Rectal smooth muscle tissue (tissue), 1 donor: ENCODE results near the gene DACH1.
"Not testable (repeated sequence)": the region's sequence is repeated elsewhere in the genome, so short reads cannot be mapped to it uniquely, and the experiment has no call there.

ENCODE experiments used
- H3K27ac ChIP-seq: one replicate; pipeline ENCODE4 v1.7.0; 2013; ENCODE audit warnings: low read depth, low read length, inconsistent platforms
- H3K27me3 ChIP-seq: one replicate; pipeline ENCODE4 v1.7.0; 2013; ENCODE audit warnings: low read length; ENCODE audit not compliant: control insufficient read depth, insufficient read depth
- H3K36me3 ChIP-seq: one replicate; pipeline ENCODE4 v1.7.0; 2013; ENCODE audit warnings: low read length; ENCODE audit not compliant: control insufficient read depth, insufficient read depth
- H3K4me1 ChIP-seq: one replicate; pipeline ENCODE4 v1.7.0; 2013; ENCODE audit warnings: low read length; ENCODE audit not compliant: control insufficient read depth, insufficient read depth
- H3K4me3 ChIP-seq: one replicate; pipeline ENCODE4 v1.7.0; 2013; ENCODE audit warnings: low read length
- H3K9ac ChIP-seq: one replicate; pipeline ENCODE4 v1.7.0; 2013; ENCODE audit warnings: low read length

Gene DACH1

GRCh38 chr13:71842003-71842402 is 25.0 kb downstream of the DACH1 start:
- no peak overlapping the region for H3K4me3 ChIP-seq
- H3K27ac ChIP-seq = no peak overlapping the region
- no peaks in the 10 kb centered on the region for H3K36me3 ChIP-seq
- H3K9ac ChIP-seq = no peak overlapping the region
- no peaks in the 10 kb centered on the region for H3K27me3 ChIP-seq
- H3K4me1 ChIP-seq = no peaks in the 10 kb centered on the region

GRCh38 chr13:71838842-71839241 is 28.2 kb downstream of the DACH1 start:
- Histone ChIP-seq H3K4me3 (no peak overlapping the region), H3K27ac (no peak overlapping the region), H3K36me3 (no peaks in the 10 kb centered on the region), H3K27me3 (no peaks in the 10 kb centered on the region), H3K9ac (no peak overlapping the region), H3K4me1 (no peaks in the 10 kb centered on the region)

GRCh38 chr13:71837582-71837981 is 29.4 kb downstream of the DACH1 start:
- H3K27ac ChIP-seq, H3K4me3 ChIP-seq, H3K36me3 ChIP-seq, H3K27me3 ChIP-seq, H3K9ac ChIP-seq, H3K4me1 ChIP-seq: not testable (repeated sequence)

- no peaks in the 10 kb centered on the region for H3K27me3 ChIP-seq
- H3K9ac ChIP-seq = no peak overlapping the region
- no peaks in the 10 kb centered on the region for H3K4me1 ChIP-seq
- no peaks in the 10 kb centered on the region for H3K36me3 ChIP-seq
- no peak overlapping the region for H3K4me3 ChIP-seq
- H3K27ac ChIP-seq = no peak overlapping the region
These were observed 35.3 kb downstream of the DACH1 start for GRCh38 chr13:71831716-71832115.

GRCh38 chr13:71830736-71831135 is 36.3 kb downstream of the DACH1 start:
- Histone ChIP-seq H3K36me3 (no peaks in the 10 kb centered on the region), H3K4me1 (no peaks in the 10 kb centered on the region), H3K27ac (no peak overlapping the region), H3K9ac (no peak overlapping the region), H3K27me3 (no peaks in the 10 kb centered on the region), H3K4me3 (no peak overlapping the region)

- H3K4me1 ChIP-seq = no peaks in the 10 kb centered on the region
- no peak overlapping the region for H3K4me3 ChIP-seq
- no peaks in the 10 kb centered on the region for H3K36me3 ChIP-seq
- no peak overlapping the region for H3K9ac ChIP-seq
- no peaks in the 10 kb centered on the region for H3K27me3 ChIP-seq
- no peak overlapping the region for H3K27ac ChIP-seq
These were observed 36.7 kb downstream of the DACH1 start for GRCh38 chr13:71830323-71830722.

- Histone ChIP-seq H3K27ac (no peak overlapping the region), H3K9ac (no peak overlapping the region), H3K27me3 (no peaks in the 10 kb centered on the region), H3K36me3 (no peaks in the 10 kb centered on the region), H3K4me3 (no peak overlapping the region), H3K4me1 (no peaks in the 10 kb centered on the region)
These were observed 37.5 kb downstream of the DACH1 start for GRCh38 chr13:71829547-71829946.

GRCh38 chr13:71828564-71828963 is 38.4 kb downstream of the DACH1 start:
- Histone ChIP-seq H3K9ac (no peak overlapping the region), H3K36me3 (no peaks in the 10 kb centered on the region), H3K4me1 (no peaks in the 10 kb centered on the region), H3K27ac (no peak overlapping the region), H3K27me3 (no peaks in the 10 kb centered on the region), H3K4me3 (no peak overlapping the region)

GRCh38 chr13:71828117-71828516 is 38.9 kb downstream of the DACH1 start:
- no peaks in the 10 kb centered on the region for H3K36me3 ChIP-seq
- H3K27me3 ChIP-seq = no peaks in the 10 kb centered on the region
- no peak overlapping the region for H3K27ac ChIP-seq
- H3K4me1 ChIP-seq = no peaks in the 10 kb centered on the region
- no peak overlapping the region for H3K4me3 ChIP-seq
- H3K9ac ChIP-seq = no peak overlapping the region

GRCh38 chr13:71827241-71827640 is 39.8 kb downstream of the DACH1 start:
- Histone ChIP-seq H3K36me3 (no peaks in the 10 kb centered on the region), H3K9ac (no peak overlapping the region), H3K4me1 (no peaks in the 10 kb centered on the region), H3K27ac (no peak overlapping the region), H3K4me3 (no peak overlapping the region), H3K27me3 (no peaks in the 10 kb centered on the region)

GRCh38 chr13:71820699-71821098 is 46.3 kb downstream of the DACH1 start:
- Histone ChIP-seq H3K27me3 (no peaks in the 10 kb centered on the region), H3K4me3 (no peak overlapping the region), H3K9ac (no peak overlapping the region), H3K4me1 (no peaks in the 10 kb centered on the region), H3K27ac (no peak overlapping the region), H3K36me3 (no peaks in the 10 kb centered on the region)

- Histone ChIP-seq H3K9ac (no peak overlapping the region), H3K36me3 (no peaks in the 10 kb centered on the region), H3K4me1 (no peaks in the 10 kb centered on the region), H3K27ac (no peak overlapping the region), H3K4me3 (no peak overlapping the region), H3K27me3 (no peaks in the 10 kb centered on the region)
These were observed 49.7 kb downstream of the DACH1 start for GRCh38 chr13:71817335-71817734.

- Histone ChIP-seq H3K27me3 (no peaks in the 10 kb centered on the region), H3K36me3 (no peaks in the 10 kb centered on the region), H3K4me3 (no peak overlapping the region), H3K4me1 (no peaks in the 10 kb centered on the region), H3K9ac (no peak overlapping the region), H3K27ac (no peak overlapping the region)
These were observed 52.1 kb downstream of the DACH1 start for GRCh38 chr13:71814806-71815360.
